Stimulated activated CD8-positive, alpha-beta memory T cell treated with anti-CD3 and anti-CD28 coated beads, Interleukin-7, amount 100 ng/mL, for 4 hours (primary cell): ENCODE measurements around the gene GGT1.
A peak's percentile ranks its signal among the peaks of the same experiment; 100 is the strongest.
"Not testable (repeated sequence)": the region's sequence is repeated elsewhere in the genome, so short reads cannot be mapped to it uniquely, and the experiment has no call there.

ENCODE experiments used
- DNase-seq, 2 donors: peaks; one replicate each; pipeline ENCODE4 v3.0.0-alpha.2; 2020; ENCODE audit warnings: low read depth in 2 of 2

The GGT1 gene

GRCh38 chr22:24602847-24603769 is at the start of gene GGT1:
TSS of gene GGT1 (plus strand) at chr22:24603193. CDS start at chr22:24611082, 7,889 bp downstream.
- DNase-seq: not testable (repeated sequence)

DNA sequence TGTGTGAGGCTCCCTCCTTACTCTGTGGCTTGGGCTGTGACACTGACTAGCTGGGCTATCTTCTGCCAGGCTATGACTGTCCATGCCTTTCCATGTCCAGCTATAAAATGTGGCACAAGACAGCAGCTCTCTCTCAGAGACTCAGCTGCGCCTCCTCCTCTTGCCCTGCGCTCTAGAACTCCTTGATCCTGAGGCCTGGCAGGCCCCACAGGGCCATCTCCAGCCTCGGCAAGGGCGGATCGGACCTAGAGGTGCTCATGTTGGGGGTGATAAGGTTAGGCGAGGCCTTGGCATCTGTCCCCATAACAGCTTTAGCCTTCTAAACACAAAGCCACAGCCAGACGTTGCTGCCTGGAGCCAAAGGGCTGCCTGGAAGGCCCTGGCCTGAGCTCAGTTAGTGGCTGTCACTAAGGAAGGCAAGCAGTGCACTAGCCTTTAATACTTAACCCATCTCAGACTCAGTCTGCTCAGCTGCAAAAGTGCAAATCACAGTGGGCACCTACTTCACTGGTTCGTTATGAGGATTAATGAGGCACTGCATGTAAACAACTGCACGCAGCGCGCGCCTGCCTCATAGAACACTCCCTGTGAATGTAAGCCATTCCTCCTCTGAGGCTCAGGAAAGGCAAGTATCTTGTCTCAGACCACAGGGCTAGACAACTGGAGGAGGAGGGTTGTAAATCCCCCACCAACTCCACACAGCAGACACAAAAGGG is 49.2 kb upstream of the GGT1 start:
- DNase-seq: no peak

DNA sequence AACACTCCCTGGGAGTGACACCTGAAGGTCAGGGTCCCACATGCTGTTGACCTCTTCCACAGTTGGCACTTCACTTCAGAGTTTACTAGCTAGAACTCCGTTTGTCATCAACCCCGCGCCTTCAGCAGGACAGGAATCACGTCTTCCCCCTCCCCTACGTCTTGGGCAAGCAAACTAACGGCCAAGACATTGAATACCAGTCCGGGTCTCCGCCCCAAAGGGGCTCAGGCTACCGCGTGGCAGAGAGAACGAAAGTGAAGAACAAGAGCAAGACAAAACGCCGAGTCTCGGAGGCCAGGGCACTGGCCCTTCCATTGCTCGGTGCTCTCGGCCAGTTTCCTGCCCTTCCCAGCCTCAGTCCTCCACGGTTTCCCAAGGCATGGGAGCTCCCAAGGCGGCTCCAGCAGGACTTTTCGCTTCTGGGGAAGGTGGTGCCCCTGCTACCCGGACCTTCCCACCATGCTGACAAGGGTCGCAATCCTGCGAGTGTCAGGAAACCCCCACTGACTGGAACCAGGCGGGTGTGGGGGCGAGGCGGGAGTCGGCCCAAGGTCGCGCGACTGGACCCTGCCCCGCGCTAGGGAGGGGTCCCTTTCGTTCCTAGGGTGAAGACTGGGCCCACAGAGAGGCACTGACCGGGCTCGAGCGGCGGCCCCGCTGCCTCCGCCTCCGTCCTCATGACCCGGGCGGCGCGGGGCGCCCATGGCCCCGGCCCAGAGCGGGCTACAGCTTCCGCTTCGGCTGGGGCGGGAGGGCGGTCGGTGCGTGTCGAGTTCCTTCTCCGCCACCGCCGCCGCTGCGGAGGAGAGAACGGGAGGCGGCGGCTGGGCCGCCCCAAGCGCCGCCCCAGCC is 48.5 kb upstream of the GGT1 start, which contains the start of gene GUCD1:
Gene GUCD1 (minus strand): TSS at position 826 of the 852 bp plus-strand sequence. CDS start 147 bp downstream, at position 679.
- peak in 1 of 2 donors; percentile 23 for DNase-seq

DNA sequence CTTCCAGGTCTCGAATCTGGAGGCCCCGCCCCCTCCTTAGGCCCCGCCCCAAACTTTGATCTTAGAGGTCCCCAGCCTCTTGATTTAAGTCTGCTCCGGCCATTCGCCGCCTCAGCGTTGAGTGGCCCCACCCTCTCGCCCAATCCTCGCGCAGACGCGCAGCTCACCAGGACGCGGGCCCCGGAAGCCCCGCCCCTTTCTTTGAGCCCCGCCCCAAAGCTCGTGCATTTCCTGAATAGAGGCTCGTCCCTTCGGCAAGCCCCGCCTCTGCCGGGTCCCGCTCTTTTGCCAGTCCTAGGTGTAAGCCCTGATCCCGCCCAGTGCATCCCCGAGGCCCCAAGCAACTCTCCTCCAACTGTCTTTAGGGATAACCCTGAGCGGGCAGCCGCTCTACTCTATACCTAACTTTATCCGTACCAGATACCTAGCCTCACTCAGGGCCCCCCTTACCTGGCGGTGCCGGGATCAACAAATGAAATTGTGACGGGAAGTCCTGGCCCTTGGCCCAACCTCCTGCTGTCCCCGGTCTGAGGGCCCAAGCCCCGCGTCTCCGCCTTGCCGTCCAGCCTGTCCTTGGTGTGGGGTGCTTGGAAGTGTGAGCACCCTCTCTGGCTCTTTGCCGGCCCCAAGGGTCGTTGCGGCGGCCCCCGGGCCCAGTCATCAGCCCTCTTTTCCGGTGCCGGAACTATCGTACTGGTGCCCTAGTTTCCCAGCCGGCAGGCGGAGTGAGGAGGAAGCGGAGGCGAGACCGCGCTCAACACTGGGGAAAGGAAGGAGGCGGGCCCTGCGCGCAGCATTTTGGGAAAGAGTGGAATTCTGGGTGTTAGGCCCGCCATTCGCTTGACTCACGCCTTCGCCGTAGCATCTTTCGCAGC is 47.6 kb upstream of the GGT1 start, which contains the start of gene SNRPD3:
Gene SNRPD3 (plus strand): TSS at position 835 of the 875 bp plus-strand sequence. CDS start 1,676 bp downstream, outside the sequence.
- peak; percentile 99 for DNase-seq

- DNase-seq: no peak
Observed at GRCh38 chr22:24559471-24559870, 43.5 kb upstream of the GGT1 start.

GRCh38 chr22:24563246-24563645 is 39.7 kb upstream of the GGT1 start:
- DNase-seq: no peak

DNA sequence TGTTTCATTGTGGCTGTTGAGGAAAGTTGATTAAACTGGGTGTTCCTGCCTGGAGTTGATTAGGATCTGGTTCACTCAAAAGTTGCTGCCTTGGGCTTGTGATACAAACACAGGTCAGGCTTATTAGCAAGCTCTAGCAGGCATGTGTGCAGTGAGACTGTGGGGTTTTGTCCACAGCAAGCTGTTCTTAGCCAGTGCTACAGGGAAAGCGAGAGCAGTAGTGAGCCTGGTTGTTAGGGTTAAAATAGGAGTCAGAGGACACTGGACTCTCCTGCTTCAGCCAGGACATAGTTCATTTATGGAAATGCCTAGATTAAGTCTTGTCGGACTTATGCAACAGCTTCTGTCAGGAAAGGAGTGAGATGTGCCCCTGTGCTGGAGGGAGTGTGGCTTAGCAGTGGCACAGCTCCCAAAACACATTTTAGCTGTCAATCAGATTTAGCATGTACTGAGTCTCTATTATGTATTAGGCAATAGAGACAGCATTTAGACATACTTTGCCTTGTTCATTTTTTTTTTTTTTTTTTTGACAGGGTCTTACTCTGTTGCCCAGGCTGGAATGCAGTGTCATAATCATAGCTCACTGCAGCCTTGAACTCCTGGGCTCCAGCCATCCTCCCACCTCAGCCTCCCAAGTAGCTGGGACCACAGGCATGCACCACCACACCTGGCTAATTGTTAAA is 38.5 kb upstream of the GGT1 start:
- no peak for DNase-seq

GRCh38 chr22:24565077-24565476 is 37.9 kb upstream of the GGT1 start:
- DNase-seq: no peak

- DNase-seq: no peak
Observed at GRCh38 chr22:24566899-24567511, 36.0 kb upstream of the GGT1 start.

- no peak for DNase-seq
Observed at GRCh38 chr22:24567668-24568067, 35.3 kb upstream of the GGT1 start.

GRCh38 chr22:24571266-24571665 is 31.7 kb upstream of the GGT1 start:
- DNase-seq: no peak

DNA sequence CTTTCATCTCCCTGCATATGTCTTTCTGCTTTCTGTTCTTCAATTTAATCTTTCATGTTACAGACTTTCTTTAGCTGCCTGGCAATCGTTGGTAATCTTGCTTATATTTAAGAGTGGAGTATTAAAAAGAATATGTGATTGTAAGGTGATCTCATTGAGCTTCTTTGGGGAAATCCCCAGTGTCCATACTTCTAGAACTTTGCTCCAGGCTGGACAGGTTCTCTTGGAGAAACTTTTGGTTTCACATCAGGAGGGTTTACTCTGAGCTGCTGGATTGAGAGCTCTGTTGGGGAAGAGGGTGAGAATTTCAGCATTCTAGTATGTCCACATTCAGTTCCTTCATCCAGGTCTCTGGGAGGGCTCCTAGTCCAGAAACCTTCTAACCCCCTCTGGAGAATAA is 26.2 kb upstream of the GGT1 start:
- DNase-seq: no peak

GRCh38 chr22:24578355-24579257 is 24.4 kb upstream of the GGT1 start:
- DNase-seq: no peak

DNA sequence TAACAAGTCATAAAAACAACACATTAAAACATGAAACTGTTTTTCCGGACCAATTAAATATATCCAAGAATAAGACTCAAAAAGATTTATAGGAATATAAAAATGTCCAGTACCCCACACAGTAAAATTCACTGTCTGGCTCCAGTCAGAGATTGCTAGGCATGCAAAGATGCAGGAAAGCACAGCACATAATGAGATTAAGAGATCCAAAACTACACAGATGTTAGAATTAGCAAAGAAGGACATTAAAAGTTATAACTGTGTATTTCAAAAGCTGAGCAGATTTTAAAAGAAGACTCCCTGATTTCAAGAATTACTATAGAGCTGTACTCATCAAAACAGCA is 23.8 kb upstream of the GGT1 start:
- DNase-seq: no peak

- no peak for DNase-seq
Observed at GRCh38 chr22:24580276-24580675, 22.7 kb upstream of the GGT1 start.

DNA sequence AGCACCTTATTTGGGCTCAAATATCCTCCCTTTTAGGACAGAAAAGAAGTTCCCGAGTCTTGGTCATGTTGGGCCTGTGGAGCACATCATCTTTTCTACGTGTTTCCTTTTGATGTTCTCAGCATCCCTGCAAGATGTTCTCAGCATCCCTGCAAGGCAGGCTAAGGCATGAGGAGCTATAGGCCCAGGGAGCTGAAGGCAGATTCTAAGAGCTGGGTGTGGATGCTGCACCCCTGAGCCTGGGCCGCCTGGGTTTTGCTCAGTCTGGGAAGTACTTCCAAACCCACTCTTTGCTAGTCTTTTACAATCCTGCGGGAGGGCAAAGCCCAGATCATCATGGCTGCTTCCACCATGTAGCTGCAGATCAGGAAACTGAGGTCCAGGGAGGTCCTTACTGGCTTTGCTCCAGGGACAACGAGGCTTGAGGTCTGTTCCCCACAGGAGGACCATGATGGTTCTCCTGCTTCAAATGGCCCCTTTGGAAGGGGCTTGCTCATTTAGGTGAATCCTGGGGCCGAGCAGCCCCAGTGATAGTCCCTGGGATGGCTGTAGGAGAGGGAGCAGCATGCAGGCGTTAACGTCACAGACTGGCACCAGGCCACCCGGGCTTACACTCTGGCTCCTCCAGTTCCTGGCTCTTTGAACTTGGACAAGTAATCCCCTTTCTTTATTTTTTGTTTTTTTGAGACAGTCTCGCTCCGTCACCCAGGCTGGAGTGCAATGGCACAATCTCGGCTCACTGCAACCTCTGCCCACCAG is 20.8 kb upstream of the GGT1 start:
- no peak for DNase-seq

GRCh38 chr22:24583221-24584165 is 19.5 kb upstream of the GGT1 start:
- DNase-seq: no peak
